ENCODE measurements around the gene NTMT2.

DNA sequence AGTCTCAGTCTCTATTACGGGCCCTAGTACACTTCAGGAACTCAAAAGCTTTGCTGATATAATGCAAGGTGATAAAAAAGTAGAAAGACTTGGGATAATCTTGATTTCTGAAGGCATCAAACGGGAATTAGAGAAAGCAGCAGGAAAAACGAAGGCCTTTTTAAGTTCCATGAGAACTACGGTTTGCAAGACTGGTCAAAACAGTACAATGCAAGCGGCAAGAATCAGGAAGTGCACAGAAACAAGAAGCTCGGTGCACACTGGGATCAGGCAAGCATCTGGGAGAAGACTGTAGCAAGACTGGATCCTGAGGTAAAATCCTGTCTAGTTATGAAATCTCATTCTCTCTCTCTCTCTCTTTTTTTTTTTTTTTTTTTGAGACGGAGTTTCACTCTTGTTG, 28.6 kb downstream of the NTMT2 start:
- TF ChIP-seq EZH2phosphoT487 (IDR thresholded peaks at IDR 0.05) = no peak
- TF ChIP-seq, protein P1, sequence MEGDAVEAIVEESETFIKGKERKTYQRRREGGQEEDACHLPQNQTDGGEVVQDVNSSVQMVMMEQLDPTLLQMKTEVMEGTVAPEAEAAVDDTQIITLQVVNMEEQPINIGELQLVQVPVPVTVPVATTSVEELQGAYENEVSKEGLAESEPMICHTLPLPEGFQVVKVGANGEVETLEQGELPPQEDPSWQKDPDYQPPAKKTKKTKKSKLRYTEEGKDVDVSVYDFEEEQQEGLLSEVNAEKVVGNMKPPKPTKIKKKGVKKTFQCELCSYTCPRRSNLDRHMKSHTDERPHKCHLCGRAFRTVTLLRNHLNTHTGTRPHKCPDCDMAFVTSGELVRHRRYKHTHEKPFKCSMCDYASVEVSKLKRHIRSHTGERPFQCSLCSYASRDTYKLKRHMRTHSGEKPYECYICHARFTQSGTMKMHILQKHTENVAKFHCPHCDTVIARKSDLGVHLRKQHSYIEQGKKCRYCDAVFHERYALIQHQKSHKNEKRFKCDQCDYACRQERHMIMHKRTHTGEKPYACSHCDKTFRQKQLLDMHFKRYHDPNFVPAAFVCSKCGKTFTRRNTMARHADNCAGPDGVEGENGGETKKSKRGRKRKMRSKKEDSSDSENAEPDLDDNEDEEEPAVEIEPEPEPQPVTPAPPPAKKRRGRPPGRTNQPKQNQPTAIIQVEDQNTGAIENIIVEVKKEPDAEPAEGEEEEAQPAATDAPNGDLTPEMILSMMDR (IDR thresholded peaks at IDR 0.05) = no peak

Data from neural progenitor cell (in vitro differentiated cells).